H9 (cell line): ENCODE measurements around the gene PMAIP1. TPM values are rescaled to one million over a fixed set of nuclear protein-coding genes. Genes with fewer than 3 reads are reported as not detected.

ENCODE experiments used
- DNase-seq: peaks from one replicate; pipeline ENCODE4 v3.0.0-alpha.2; 2017
- H2AFZ ChIP-seq: one replicate; pipeline ENCODE4 v1.6.1; 2013; ENCODE audit warnings: mild to moderate bottlenecking, low read length, control low read depth, moderate library complexity
- H2AK5ac ChIP-seq: 2 replicates; pipeline ENCODE4 v1.6.1; 2013; ENCODE audit warnings: low read length, control low read depth, mixed read lengths; ENCODE audit not compliant: insufficient read length
- H2BK120ac ChIP-seq: one replicate; pipeline ENCODE4 v1.6.1; 2013; ENCODE audit warnings: low read depth, mild to moderate bottlenecking, low read length, control low read depth, inconsistent platforms; ENCODE audit not compliant: poor library complexity, severe bottlenecking
- H2BK12ac ChIP-seq: 2 replicates; pipeline ENCODE4 v1.6.1; 2013; ENCODE audit warnings: low read length, control low read depth, mixed read lengths, low read depth; ENCODE audit not compliant: insufficient read length
- H2BK15ac ChIP-seq: 2 replicates; pipeline ENCODE4 v1.6.1; 2013; ENCODE audit warnings: low read depth, low read length, control low read depth
- H2BK20ac ChIP-seq: one replicate; pipeline ENCODE4 v1.6.1; 2013; ENCODE audit warnings: low read depth, mild to moderate bottlenecking, low read length, control low read depth, inconsistent platforms; ENCODE audit not compliant: poor library complexity, severe bottlenecking
- H2BK5ac ChIP-seq: 2 replicates; pipeline ENCODE4 v1.6.1; 2013; ENCODE audit warnings: low read length, control low read depth, mixed read lengths; ENCODE audit not compliant: insufficient read length
- H3K14ac ChIP-seq: 2 replicates; pipeline ENCODE4 v1.6.1; 2013; ENCODE audit warnings: low read length, control low read depth; ENCODE audit not compliant: insufficient read depth
- H3K18ac ChIP-seq: 2 replicates; pipeline ENCODE4 v1.6.1; 2013; ENCODE audit warnings: low read depth, mild to moderate bottlenecking, mixed read lengths, low read length, control low read depth; ENCODE audit not compliant: insufficient read length
- H3K23ac ChIP-seq: 2 replicates; pipeline ENCODE4 v1.6.1; 2013; ENCODE audit warnings: low read length, control low read depth, mixed read lengths, low read depth; ENCODE audit not compliant: insufficient read length
- H3K23me2 ChIP-seq: 2 replicates; pipeline ENCODE4 v1.6.1; 2013; ENCODE audit warnings: low read depth, mild to moderate bottlenecking, mixed read lengths, low read length, control low read depth; ENCODE audit not compliant: insufficient read length, poor library complexity, severe bottlenecking
- H3K27ac ChIP-seq: 2 replicates; pipeline ENCODE4 v1.5.1; 2013; ENCODE audit warnings: low read length, control low read depth, mixed read lengths, low read depth; ENCODE audit not compliant: insufficient read length
- H3K27me3 ChIP-seq: 2 replicates; pipeline ENCODE4 v1.6.1; 2013; ENCODE audit warnings: low read length, control low read depth, inconsistent platforms; ENCODE audit not compliant: insufficient read depth
- H3K4ac ChIP-seq: 2 replicates; pipeline ENCODE4 v1.6.1; 2013; ENCODE audit warnings: low read depth, mild to moderate bottlenecking, control low read depth, inconsistent platforms, low read length, moderate library complexity
- H3K4me1 ChIP-seq: 2 replicates; pipeline ENCODE4 v1.6.1; 2013; ENCODE audit warnings: low read length, control low read depth, inconsistent platforms; ENCODE audit not compliant: insufficient read depth
- H3K4me2 ChIP-seq: 2 replicates; pipeline ENCODE4 v1.6.1; 2013; ENCODE audit warnings: low read length, control low read depth, mixed read lengths; ENCODE audit not compliant: insufficient read length, insufficient read depth
- H3K56ac ChIP-seq: 2 replicates; pipeline ENCODE4 v1.6.1; 2013; ENCODE audit warnings: low read depth, mild to moderate bottlenecking, mixed read lengths, low read length, control low read depth; ENCODE audit not compliant: insufficient read length
- H3K79me1 ChIP-seq: 2 replicates; pipeline ENCODE4 v1.6.1; 2013; ENCODE audit warnings: low read depth, mild to moderate bottlenecking, moderate library complexity, low read length, control low read depth, inconsistent platforms; ENCODE audit not compliant: insufficient read depth, poor library complexity, severe bottlenecking
- H3K79me2 ChIP-seq: 2 replicates; pipeline ENCODE4 v1.6.1; 2013; ENCODE audit warnings: low read length, control low read depth, inconsistent platforms; ENCODE audit not compliant: insufficient read depth
- H3K9ac ChIP-seq: 2 replicates; pipeline ENCODE4 v1.6.1; 2013; ENCODE audit warnings: low read length, control low read depth, mixed read lengths; ENCODE audit not compliant: insufficient read length; ENCODE audit errors: extremely low read depth
- H3K9me3 ChIP-seq: one replicate; pipeline ENCODE4 v1.6.1; 2013; ENCODE audit warnings: low read depth, low read length, inconsistent platforms; ENCODE audit not compliant: control insufficient read depth
- H3T11ph ChIP-seq: one replicate; pipeline ENCODE4 v1.6.1; 2013; ENCODE audit warnings: mild to moderate bottlenecking, low read length, control low read depth, inconsistent platforms
- H4K20me1 ChIP-seq: one replicate; pipeline ENCODE4 v1.6.1; 2013; ENCODE audit not compliant: control insufficient read depth, insufficient read length, insufficient read depth
- H4K5ac ChIP-seq: 2 replicates; pipeline ENCODE4 v1.6.1; 2013; ENCODE audit warnings: low read depth, mild to moderate bottlenecking, mixed read lengths, low read length, control low read depth; ENCODE audit not compliant: insufficient read length
- H4K8ac ChIP-seq: replicated peaks from 2 replicates; pipeline ENCODE4 v1.6.1; 2013; ENCODE audit warnings: low read length, control low read depth, mixed read lengths, low read depth; ENCODE audit not compliant: insufficient read length
- H4K91ac ChIP-seq: 2 replicates; pipeline ENCODE4 v1.6.1; 2013; ENCODE audit warnings: low read depth, mild to moderate bottlenecking, moderate library complexity, mixed read lengths, low read length, control low read depth; ENCODE audit not compliant: insufficient read length
- H3K27ac Mint-ChIP-seq, 3 experiments: 2 replicates in 2 of 3; 3 replicates in 1 of 3; pipeline ENCODE4 v1.8.0; 2020 to 2021; ENCODE audit warnings: mixed read lengths in 3 of 3, mild to moderate bottlenecking in 1 of 3, moderate library complexity in 1 of 3
- H3K27me3 Mint-ChIP-seq: 2 replicates; pipeline ENCODE4 v1.8.0; 2021; ENCODE audit warnings: low read depth, mild to moderate bottlenecking, moderate library complexity, mixed read lengths
- H3K36me3 Mint-ChIP-seq, 3 experiments: 2 replicates in 2 of 3; 3 replicates in 1 of 3; pipeline ENCODE4 v1.8.0; 2020 to 2021; ENCODE audit warnings: low read depth in 3 of 3, mixed read lengths in 3 of 3; ENCODE audit not compliant: insufficient read depth in 1 of 3
- H3K4me1 Mint-ChIP-seq, 2 experiments: 2 replicates each; pipeline ENCODE4 v1.8.0; 2020; ENCODE audit warnings: mixed read lengths in 2 of 2
- H3K4me3 Mint-ChIP-seq, 2 experiments: 2 replicates in 1 of 2; 3 replicates in 1 of 2; pipeline ENCODE4 v1.8.0; 2020 to 2021; ENCODE audit warnings: mild to moderate bottlenecking in 2 of 2, mixed read lengths in 2 of 2, moderate library complexity in 1 of 2
- H3K9me3 Mint-ChIP-seq, 2 experiments: 2 replicates in 1 of 2; 3 replicates in 1 of 2; pipeline ENCODE4 v1.8.0; 2020; ENCODE audit warnings: mild to moderate bottlenecking in 2 of 2, mixed read lengths in 2 of 2, moderate library complexity in 1 of 2
- CTCF ChIP-seq: fragments of 200-600 bp; sonication (generic); conservative IDR thresholded peaks from 3 replicates; pipeline ENCODE4 v1.8.0; 2021; ENCODE audit warnings: antibody characterized with exemption, mild to moderate bottlenecking
- WGBS: extraction: QIAGEN DNeasy Blood & Tissue Kit; methylation state at CpG from one replicate; pipeline ENCODE4 v1.1.7; 2013; ENCODE audit warnings: missing lambda C conversion rate, low lambda C conversion rate, mixed read lengths; ENCODE audit not compliant: insufficient read length; ENCODE audit errors: extremely low coverage; 5-methylcytosine and 5-hydroxymethylcytosine counted together
- total RNA-seq: library from RNA; stranded (reverse); gene quantifications from 2 replicates; pipeline ENCODE4 v1.2.1, GENCODE V29; 2021

The PMAIP1 gene
- total RNA-seq, 1 experiment from 2014 or later, result 152 TPM

GRCh38 chr18:59902131-59902992 is 2.6 kb downstream of the PMAIP1 start:
- Mint-ChIP-seq H3K27me3 (no peaks in the 10 kb centered on the region), H3K27ac (peak overlapping the region in 2 of 3 experiments; percentile 45 to 88; a peak in 3 of 7 replicates), H3K4me1 (peaks cover 58 to 62% of the 10 kb centered on the region in 2 experiments), H3K9me3 (no peaks in the 10 kb centered on the region; a peak in 1 of 5 replicates), H3K4me3 (peak overlapping the region; percentile 93 to 94), H3K36me3 (peaks cover 31 to 39% (median 35%) of the 10 kb centered on the region in 3 experiments)
- H3K18ac ChIP-seq, result no peak overlapping the region
- H3K14ac ChIP-seq, result no peak overlapping the region
- no peak overlapping the region for H2BK5ac ChIP-seq
- no peaks in the 10 kb centered on the region for H3K27me3 ChIP-seq
- H2AFZ ChIP-seq, result no peak overlapping the region
- peaks cover 18% of the 10 kb centered on the region; the same call in 1 of the 2 replicates for H3K79me2 ChIP-seq
- H3K9me3 ChIP-seq, result no peaks in the 10 kb centered on the region
- no peaks in the 10 kb centered on the region for H3K79me1 ChIP-seq
- H2BK20ac ChIP-seq, result no peak overlapping the region
- no peak overlapping the region for H4K5ac ChIP-seq
- no peak overlapping the region for H2AK5ac ChIP-seq
- H4K20me1 ChIP-seq, result no peaks in the 10 kb centered on the region
- peak overlapping the region; percentile 36 for H3K27ac ChIP-seq
- H2BK12ac ChIP-seq, result no peak overlapping the region
- H2BK120ac ChIP-seq, result no peak overlapping the region
- no CpG with 5 or more reads among the region's 8 CpGs for WGBS
- TF ChIP-seq CTCF, result no peak
- H3K56ac ChIP-seq, result no peak overlapping the region
- peaks cover 15% of the 10 kb centered on the region for H3K23me2 ChIP-seq
- H4K91ac ChIP-seq, result no peak overlapping the region
- H3K4ac ChIP-seq, result no peak overlapping the region
- H3T11ph ChIP-seq, result no peak overlapping the region
- peaks cover 6% of the 10 kb centered on the region for H3K4me1 ChIP-seq
- no peak for DNase-seq
- H3K23ac ChIP-seq, result no peak overlapping the region
- peak overlapping the region; percentile 81 for H3K9ac ChIP-seq
- peak overlapping the region; percentile 83 for H3K4me2 ChIP-seq
- H2BK15ac ChIP-seq, result no peak overlapping the region
- H4K8ac ChIP-seq, result no peak overlapping the region
